HG02610 (cell line): ENCODE data around the gene PSMD2.
"Not testable (repeated sequence)": the region's sequence is repeated elsewhere in the genome, so short reads cannot be mapped to it uniquely, and the experiment has no call there.

ENCODE experiments used
- ATAC-seq: cut with Tn5 transposase; IDR thresholded peaks from one replicate; pipeline ENCODE4 v1.9.1; 2021; ENCODE audit warnings: mild to moderate bottlenecking, moderate library complexity; ENCODE audit not compliant: unreplicated experiment

PSMD2 gene

DNA sequence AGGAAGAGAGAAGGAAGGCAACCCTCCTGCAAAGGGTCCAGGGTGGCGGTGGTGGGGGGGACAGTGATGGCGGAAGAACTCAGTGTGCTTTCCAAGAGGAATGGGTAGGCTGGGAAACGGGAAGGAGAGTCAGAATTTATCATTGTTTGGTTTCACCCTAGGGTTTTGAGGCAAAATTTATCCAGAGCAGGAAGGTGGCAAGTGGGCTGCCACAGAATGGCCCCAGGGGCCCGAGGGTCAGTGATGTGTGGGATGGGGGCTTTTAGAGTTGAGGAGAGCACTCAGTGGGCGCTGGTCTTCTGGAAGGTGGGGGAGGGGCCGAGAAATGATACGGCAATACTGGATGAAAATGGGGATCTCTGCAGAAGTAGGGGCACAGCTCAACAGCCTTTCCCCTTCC, 38.9 kb downstream of the PSMD2 start:
- no peak for ATAC-seq

GRCh38 chr3:184338511-184338945, 39.5 kb downstream of the PSMD2 start:
- ATAC-seq, result no peak

DNA sequence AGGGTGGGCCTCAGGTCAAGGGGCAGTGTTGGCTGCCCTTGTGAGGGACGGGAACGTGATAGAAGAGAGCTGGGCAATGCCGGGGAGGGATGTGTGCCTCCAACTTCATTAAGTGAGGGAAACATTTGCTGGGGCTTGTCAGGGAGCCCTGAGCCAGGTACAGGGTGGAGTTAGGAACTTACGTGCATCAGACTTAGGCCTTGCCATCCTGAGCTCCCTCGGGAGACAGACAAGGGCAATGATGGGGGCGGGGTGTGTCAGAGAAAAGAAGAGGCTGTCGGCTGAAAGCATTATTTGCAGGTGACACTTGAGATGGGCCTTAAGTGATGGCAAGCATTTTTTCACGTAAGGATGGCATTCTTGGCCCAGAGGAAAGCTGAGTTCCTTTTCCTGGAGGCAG, 40.0 kb downstream of the PSMD2 start:
- ATAC-seq, result no peak

GRCh38 chr3:184339451-184340135, 40.6 kb downstream of the PSMD2 start:
- not testable (repeated sequence) for ATAC-seq

DNA sequence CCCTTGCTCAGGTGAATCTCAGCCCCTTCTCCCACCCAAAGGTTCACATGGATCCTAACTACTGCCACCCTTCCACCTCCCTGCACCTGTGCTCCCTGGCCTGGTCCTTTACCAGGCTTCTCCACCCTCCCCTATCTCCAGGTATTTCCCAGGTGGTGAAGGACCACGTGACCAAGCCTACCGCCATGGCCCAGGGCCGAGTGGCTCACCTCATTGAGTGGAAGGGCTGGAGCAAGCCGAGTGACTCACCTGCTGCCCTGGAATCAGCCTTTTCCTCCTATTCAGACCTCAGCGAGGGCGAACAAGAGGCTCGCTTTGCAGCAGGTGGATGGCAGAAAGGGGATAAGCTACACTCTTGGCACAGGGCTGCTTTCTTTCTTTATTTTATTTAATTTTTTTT, 42.9 kb downstream of the PSMD2 start:
- ATAC-seq, result no peak

- ATAC-seq, result no peak
These were observed 44.3 kb downstream of the PSMD2 start for GRCh38 chr3:184343200-184343876.

GRCh38 chr3:184344579-184345316, 45.7 kb downstream of the PSMD2 start:
- ATAC-seq, result no peak

- no peak for ATAC-seq
These were observed 46.5 kb downstream of the PSMD2 start for GRCh38 chr3:184345317-184346144.

DNA sequence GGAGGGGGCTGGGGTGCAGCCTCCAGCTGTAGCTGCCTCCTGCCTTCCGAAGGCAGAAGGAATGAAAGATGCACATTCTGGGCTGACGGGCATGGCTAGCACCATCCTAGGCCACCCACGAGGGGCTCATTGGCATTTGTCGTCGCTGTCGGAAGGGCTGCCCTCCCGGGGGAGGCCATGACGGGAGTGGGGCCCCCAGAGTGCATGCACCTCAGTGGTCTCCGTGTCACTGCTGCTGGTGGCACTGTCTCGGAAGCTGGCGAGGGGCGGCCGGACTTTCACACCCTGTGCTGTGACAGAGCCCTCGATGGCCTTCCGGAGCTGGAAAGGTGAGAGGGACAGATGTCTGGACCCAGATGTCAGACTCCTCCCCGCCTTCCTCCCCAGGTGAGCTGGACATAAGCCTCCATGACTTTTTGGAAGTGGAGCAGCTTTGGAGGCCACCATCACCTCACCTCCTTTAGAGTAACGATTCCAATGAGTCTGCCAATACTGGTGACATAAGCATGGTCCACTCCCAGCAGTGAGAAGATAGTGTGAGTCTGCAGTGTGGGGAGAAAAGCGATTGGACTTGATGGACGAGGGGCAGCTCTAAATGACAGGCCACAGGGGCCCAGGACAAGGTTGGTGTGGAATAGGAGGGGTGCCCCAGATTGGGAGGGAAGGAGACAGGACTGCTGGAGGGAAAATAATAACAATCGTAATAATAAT, 47.6 kb downstream of the PSMD2 start:
- ATAC-seq, result no peak

- no peak for ATAC-seq
These were observed 48.4 kb downstream of the PSMD2 start for GRCh38 chr3:184347321-184348056.

- no peak for ATAC-seq
These were observed 49.0 kb downstream of the PSMD2 start for GRCh38 chr3:184348057-184348382.

DNA sequence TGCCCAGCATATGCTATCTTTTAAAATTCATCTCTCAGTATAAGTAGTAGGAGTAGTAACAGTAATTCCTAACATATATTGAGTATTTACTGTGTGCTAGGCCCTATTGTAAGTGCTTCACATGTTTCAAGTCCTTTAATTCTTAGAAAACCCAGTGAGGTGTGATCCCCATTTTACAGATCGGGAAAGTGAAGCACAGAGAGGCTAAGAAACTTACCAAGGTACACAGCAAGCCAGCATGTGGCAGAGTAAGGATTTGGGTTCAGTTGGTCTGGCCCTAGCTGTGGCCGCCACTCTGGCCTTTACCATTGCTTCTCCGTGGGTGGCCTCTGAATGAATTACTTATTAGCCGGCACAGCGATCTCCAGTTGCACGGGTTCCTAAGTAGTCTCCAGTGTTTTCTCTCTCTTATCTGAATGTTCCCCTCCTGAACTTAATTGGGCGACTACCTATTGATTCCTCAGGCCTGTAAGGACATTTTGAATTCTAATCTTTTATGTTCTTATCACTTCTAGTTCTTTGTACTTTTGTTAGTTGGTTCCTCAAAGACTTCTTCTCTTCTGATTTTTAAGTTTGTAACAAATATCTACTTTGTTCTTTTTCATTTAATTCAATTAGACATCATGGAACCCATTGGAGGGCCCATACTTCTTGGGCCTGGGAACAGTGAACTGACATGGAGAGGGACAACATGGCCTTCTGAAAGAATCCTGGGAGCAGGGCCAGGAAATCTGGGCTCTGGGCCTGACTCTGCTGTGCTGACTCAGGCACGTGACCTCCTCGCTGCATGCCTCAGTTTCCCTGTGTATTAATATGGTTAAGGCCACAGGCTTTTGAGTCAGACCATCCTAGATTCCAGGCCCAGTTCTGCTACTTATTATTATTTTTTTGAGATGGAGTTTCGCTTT, 50.8 kb downstream of the PSMD2 start:
- no peak for ATAC-seq

DNA sequence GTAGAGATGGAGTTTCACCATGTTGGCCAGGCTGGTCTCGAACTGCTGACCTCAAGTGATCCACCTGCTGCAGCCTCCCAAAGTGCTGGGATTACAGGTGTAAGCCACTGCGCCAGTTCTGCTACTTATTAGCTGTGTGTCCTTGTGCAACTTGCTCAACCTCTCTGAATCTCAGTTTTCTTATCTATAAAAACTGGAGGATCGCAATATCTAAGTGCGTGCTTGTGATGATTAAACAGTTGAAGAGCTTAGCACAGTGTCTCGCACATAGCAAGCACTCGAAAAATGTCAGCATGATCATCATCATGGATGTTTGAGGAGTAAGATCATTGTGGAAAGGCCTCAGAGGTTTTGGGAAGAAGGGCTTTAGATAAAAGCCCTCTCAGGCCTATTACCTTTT, 51.6 kb downstream of the PSMD2 start:
- no peak for ATAC-seq

DNA sequence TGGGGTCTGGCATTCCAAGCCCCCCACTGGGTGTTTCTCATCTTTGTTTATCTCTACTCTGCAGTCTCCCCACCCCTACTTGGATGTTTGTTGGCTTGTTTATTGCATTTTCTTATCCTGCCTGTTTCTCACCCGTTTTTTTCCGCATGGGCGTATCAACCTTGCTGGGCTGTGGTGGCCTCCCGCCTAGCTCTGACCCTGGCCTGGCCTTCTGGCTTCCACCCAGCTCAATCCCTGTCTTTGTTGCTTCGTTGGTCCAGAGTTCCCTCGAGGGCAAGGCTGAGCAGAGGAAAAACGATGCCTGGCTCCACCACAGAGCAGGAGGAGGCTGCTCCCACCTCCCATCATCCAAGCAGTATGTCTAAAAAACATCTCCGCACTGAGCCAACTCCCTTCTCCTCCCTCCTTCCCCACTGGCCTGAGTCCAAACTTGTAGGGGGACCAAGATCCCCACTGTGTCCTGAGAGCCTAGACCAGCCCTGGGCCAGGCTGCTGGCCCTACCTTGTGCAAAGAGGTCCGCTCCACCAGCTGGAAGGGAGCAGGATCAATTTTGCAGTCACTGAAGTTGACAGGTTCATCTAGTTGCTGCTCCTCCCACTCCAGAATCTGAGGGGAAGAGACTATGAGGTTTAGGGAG, 52.6 kb downstream of the PSMD2 start:
- ATAC-seq, result no peak

DNA sequence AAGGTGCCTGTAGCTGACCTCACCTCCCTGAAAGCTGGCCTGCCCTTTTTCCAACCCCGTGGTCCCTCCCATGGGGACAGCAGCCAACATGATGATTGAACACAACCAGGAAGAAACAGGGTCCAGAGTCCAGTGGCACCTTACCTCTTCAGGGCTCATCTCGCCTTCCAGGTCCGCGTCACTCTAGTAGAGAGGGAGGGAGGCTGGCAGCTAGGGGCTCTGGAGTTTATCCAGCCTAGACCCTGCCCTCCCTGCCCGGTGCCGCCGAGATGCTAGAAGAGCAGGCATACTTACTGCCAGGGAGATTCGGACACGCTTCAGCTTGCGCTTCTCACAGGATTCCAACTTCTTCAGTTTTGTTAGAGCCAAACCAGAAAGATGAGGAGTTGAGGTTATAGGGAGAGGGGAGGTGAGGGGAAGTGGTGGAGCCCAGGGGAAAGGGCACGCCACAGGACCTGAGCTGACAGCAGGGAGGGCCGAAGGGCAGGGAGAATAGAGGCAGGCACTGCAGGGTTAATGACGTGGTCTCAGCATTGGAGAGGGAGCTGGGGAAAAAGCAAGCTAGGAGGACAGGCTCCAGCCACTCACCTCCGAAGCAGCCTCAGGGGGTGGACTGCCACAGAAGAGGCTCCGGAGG, 53.2 kb downstream of the PSMD2 start:
- ATAC-seq, result no peak

DNA sequence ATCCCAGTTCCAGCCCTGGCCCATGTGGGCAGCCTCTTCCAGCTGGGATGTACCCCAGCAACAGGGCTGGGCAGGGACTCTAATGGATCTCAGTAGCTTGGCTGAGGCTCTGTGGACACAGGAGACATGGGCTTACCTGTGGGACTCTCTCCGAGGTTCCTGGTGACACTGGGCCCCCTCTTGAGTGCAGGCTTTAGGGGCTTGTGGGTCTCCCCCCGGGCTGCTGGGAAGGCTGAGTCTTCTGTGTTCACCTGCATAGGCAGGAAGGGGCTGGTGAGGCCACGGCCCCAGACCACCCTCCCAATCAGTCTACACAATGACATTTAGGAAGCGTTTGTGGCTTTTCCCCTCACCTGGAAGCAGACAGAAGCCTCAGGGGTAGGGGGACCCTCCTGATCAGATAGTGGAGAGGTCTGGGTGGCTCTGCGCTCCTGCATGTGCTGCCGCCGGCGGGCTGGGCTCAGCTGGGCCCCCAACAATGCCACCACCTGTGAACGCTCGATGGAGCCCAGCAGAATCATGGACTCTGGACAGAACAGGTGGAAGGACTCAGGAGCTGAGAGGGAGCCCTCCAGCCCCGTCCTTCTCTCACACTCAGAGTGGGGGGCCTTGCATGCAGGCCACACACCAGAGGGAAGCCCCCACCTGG, 54.0 kb downstream of the PSMD2 start:
- ATAC-seq, result no peak

DNA sequence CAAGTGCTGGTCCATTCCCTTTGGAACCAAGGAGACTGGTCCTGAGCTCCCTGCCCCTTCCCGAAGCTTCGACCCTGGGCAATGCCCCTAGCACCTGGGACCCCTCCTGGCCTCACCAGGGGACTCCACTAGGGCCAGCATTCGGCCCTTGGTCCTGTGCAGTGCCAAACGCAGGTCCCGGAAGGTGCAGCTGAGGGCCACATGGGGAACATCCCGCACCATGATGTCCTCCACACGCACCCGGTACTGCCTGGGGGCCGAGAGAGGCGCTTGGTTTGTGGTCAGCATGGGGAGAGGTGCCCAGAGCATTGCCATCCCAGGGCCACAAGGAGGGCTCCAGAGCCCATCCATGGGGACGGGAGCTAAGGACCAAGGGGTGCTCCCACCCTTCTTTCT, 54.5 kb downstream of the PSMD2 start:
- ATAC-seq, result no peak
